ENCODE measurements around the gene TMED1. TPM values are rescaled to one million over a fixed set of nuclear protein-coding genes. Genes with fewer than 3 reads are reported as not detected.

Gene TMED1
- total and polyA plus RNA-seq, 2 of the 4 experiments (the other 2 are of a cell fraction), result 37.6 to 41.4 TPM

DNA sequence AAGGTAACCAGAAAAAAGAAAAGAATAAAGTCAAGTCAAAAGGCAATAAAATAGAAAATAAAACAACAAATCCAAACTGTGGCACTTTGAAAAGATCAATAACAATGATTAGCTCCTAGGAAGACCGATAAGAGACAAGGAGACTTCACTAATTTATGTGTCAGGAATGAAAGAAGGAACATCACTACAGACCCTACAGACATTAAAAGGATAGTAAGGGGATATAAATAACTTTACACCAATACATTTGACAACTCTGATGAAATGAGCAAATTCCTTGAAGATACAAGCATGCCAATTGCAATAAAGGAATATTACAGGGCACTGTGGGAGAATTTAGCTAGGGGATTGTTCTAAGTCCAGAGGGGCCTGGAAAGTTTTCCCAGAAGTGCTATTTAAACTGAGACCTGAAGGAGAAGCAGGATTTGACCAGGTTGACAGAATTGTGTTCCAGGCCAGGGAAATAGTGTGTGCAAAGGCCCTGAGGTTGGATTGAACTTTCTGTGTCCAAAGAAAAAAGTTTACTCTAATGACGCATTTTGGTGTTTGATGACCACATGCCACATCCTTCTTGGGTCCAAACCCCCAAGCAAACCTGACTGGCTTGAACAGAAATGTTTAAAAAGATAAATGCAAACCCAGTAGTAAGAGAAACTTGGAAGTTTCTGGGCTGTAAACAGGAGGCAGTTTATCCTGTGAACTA lies 10.6 kb upstream of the TMED1 start:
- Histone ChIP-seq H2BK120ac (ENCODE audit: low read depth, low read length) (no peak overlapping the region), H4K8ac (ENCODE audit: low read depth in 2 of 2, low read length in 2 of 2) (no peak overlapping the region), H4K5ac (ENCODE audit: low read depth, low read length) (no peak overlapping the region), H3K23ac (ENCODE audit: low read depth, low read length) (no peak overlapping the region), H4K91ac (ENCODE audit: insufficient read depth, low read depth, low read length) (no peak overlapping the region), H2AK5ac (ENCODE audit: low read depth, low read length) (no peak overlapping the region), H4K20me1 (ENCODE audit: insufficient read depth, low read length) (no peaks in the 10 kb centered on the region), H3K4me1 (ENCODE audit: control insufficient read depth, insufficient read depth, low read length) (peaks cover 3% of the 10 kb centered on the region; the same call in 1 of the 2 replicates), H3K18ac (ENCODE audit: low read depth, low read length) (no peak overlapping the region), H2AK9ac (replicated peaks; ENCODE audit: low read depth, low read length, poor library complexity) (no peak overlapping the region), H2BK5ac (ENCODE audit: low read depth, low read length, poor library complexity, severe bottlenecking) (no peak overlapping the region), H3K36me3 (ENCODE audit: control insufficient read depth, insufficient read depth, low read length) (no peaks in the 10 kb centered on the region), H3K9me3 (ENCODE audit: control insufficient read depth, insufficient read depth, low read length) (peaks cover 3% of the 10 kb centered on the region), H3K4me2 (ENCODE audit: low read depth, low read length) (no peak overlapping the region), H3K4ac (ENCODE audit: low read depth, low read length) (no peak overlapping the region), H3K9me1 (ENCODE audit: insufficient read depth, low read length) (no peaks in the 10 kb centered on the region), H2BK15ac (ENCODE audit: low read depth, low read length) (no peak overlapping the region), H3K27me3 (ENCODE audit: control insufficient read depth, insufficient read depth, low read length) (peaks cover 5% of the 10 kb centered on the region), H3K4me3 (ENCODE audit: insufficient read depth, low read depth, low read length) (no peak overlapping the region), H2AFZ (replicated peaks; ENCODE audit: low read length, poor library complexity) (no peak overlapping the region), H3K14ac (replicated peaks; ENCODE audit: low read depth, low read length) (no peak overlapping the region), H3K9ac (ENCODE audit: low read depth, low read length) (no peak overlapping the region), H3K27ac (ENCODE audit: insufficient read depth, low read length) (no peak overlapping the region), H3K56ac (ENCODE audit: extremely low read depth, insufficient read depth, low read length) (no peak overlapping the region), H3K79me1 (ENCODE audit: low read depth in 1 of 2, low read length in 2 of 2) (no peaks in the 10 kb centered on the region), H2BK20ac (ENCODE audit: low read depth, low read length) (no peak overlapping the region)
- no peak for DNase-seq
- intact Hi-C loops (cut with micrococcal nuclease), result no loop called here
- POLR2A ChIA-PET (ENCODE audit: unreplicated experiment), result no interaction called here
- BruUV-seq (replicated peaks), result no TSS peak
- no CpG with 5 or more reads among the region's 2 CpGs for WGBS, 2 experiments (ENCODE audit: extremely low coverage in 2 of 2, insufficient read length in 1 of 2)
- in situ Hi-C loops (cut with MboI; ENCODE audit: low sequenced_read_pairs), result no loop called here
- ATAC-seq (ENCODE audit: low read depth), result no peak
- CTCF ChIA-PET, result interaction anchor here (1.6 kb wide), 1 partner anchor 18 kb away, joined by 4 read pairs; no protein-coding TSS in a partner anchor
- dilution Hi-C loops (cut with HindIII; ENCODE audit: low sequenced_read_pairs, unreplicated experiment), result no loop called here
- TF ChIP-seq BHLHE40 (IDR thresholded peaks at IDR 0.05; ENCODE audit: low read depth, low read length), result no peak
- TF ChIP-seq, protein P1, sequence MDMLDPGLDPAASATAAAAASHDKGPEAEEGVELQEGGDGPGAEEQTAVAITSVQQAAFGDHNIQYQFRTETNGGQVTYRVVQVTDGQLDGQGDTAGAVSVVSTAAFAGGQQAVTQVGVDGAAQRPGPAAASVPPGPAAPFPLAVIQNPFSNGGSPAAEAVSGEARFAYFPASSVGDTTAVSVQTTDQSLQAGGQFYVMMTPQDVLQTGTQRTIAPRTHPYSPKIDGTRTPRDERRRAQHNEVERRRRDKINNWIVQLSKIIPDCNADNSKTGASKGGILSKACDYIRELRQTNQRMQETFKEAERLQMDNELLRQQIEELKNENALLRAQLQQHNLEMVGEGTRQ (IDR thresholded peaks at IDR 0.05; ENCODE audit: low read depth, low read length), result no peak
- TF ChIP-seq POLR2A (IDR thresholded peaks at IDR 0.05; ENCODE audit: low read depth, low read length), result no peak
- TF ChIP-seq MAZ (IDR thresholded peaks at IDR 0.05; ENCODE audit: borderline replicate concordance, low read depth, low read length), result no peak
- TF ChIP-seq, protein P2, sequence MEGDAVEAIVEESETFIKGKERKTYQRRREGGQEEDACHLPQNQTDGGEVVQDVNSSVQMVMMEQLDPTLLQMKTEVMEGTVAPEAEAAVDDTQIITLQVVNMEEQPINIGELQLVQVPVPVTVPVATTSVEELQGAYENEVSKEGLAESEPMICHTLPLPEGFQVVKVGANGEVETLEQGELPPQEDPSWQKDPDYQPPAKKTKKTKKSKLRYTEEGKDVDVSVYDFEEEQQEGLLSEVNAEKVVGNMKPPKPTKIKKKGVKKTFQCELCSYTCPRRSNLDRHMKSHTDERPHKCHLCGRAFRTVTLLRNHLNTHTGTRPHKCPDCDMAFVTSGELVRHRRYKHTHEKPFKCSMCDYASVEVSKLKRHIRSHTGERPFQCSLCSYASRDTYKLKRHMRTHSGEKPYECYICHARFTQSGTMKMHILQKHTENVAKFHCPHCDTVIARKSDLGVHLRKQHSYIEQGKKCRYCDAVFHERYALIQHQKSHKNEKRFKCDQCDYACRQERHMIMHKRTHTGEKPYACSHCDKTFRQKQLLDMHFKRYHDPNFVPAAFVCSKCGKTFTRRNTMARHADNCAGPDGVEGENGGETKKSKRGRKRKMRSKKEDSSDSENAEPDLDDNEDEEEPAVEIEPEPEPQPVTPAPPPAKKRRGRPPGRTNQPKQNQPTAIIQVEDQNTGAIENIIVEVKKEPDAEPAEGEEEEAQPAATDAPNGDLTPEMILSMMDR (conservative IDR thresholded peaks at IDR 0.05; ENCODE audit: low read depth, low read length), result no peak
- TF ChIP-seq, protein P3, sequence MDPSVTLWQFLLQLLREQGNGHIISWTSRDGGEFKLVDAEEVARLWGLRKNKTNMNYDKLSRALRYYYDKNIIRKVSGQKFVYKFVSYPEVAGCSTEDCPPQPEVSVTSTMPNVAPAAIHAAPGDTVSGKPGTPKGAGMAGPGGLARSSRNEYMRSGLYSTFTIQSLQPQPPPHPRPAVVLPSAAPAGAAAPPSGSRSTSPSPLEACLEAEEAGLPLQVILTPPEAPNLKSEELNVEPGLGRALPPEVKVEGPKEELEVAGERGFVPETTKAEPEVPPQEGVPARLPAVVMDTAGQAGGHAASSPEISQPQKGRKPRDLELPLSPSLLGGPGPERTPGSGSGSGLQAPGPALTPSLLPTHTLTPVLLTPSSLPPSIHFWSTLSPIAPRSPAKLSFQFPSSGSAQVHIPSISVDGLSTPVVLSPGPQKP (IDR thresholded peaks at IDR 0.05; ENCODE audit: borderline replicate concordance, low read depth, low read length), result no peak
- TF ChIP-seq MXI1 (IDR thresholded peaks at IDR 0.05; ENCODE audit: borderline replicate concordance, low read depth, low read length), result no peak
- no peak for TF ChIP-seq NFE2L2 (IDR thresholded peaks at IDR 0.05; ENCODE audit: low read depth, low read length)
- TF ChIP-seq CEBPB (IDR thresholded peaks at IDR 0.05; ENCODE audit: low read depth, low read length), result no peak
- TF ChIP-seq CHD1 (IDR thresholded peaks at IDR 0.05; ENCODE audit: low read depth, low read length), result no peak
- no peak for TF ChIP-seq RAD21 (IDR thresholded peaks at IDR 0.05; ENCODE audit: low read length)
- TF ChIP-seq SMC3 (IDR thresholded peaks at IDR 0.05; ENCODE audit: low read depth, low read length), result no peak
- no peak for TF ChIP-seq RCOR1 (IDR thresholded peaks at IDR 0.05; ENCODE audit: insufficient replicate concordance, low read length)
- no peak for TF ChIP-seq MAFK (IDR thresholded peaks at IDR 0.05; ENCODE audit: low read depth, low read length)
- no peak for TF ChIP-seq FOS (IDR thresholded peaks at IDR 0.05; ENCODE audit: low read depth, low read length)
- no peak for TF ChIP-seq RFX5 (IDR thresholded peaks at IDR 0.05; ENCODE audit: low read depth, low read length)
